IMR-90 (cell line): ENCODE measurements around the gene LINGO1. TPM values are rescaled to one million over a fixed set of nuclear protein-coding genes. Genes with fewer than 3 reads are reported as not detected.

Source experiments
- ATAC-seq: fragments of 200-7000 bp; cut with Tn5 transposase; 2 replicates; pipeline ENCODE4 v1.9.1; 2020; ENCODE audit warnings: low read depth, mild to moderate bottlenecking, moderate library complexity
- BruUV-seq: library from RNA; stranded (reverse); fragments of 400-500 nt; replicated peaks from 2 replicates; lab custom pipeline; 2021; lab: Mats Ljungman, UMichigan
- CTCF ChIA-PET: fragments of 300-600 bp; formaldehyde crosslinking; extraction: SDS; loops from one replicate; lab custom pipeline; 2021; ENCODE audit warnings: antibody characterized with exemption; lab: Yijun Ruan, JAX
- POLR2A ChIA-PET: fragments of 300-600 bp; sonication (Branson Sonifier 250); formaldehyde crosslinking; loops from one replicate; lab custom pipeline; 2022; ENCODE audit warnings: antibody characterized with exemption; ENCODE audit not compliant: unreplicated experiment; lab: Charles Lee
- DNase-seq: peaks from one replicate; pipeline ENCODE4 v3.0.0; 2013
- H2AFZ ChIP-seq: replicated peaks from 2 replicates; pipeline ENCODE3; 2013; ENCODE audit warnings: low read length, mild to moderate bottlenecking; ENCODE audit not compliant: poor library complexity
- H2AK5ac ChIP-seq: 2 replicates; pipeline ENCODE4 v1.6.1; 2013; ENCODE audit warnings: low read depth, low read length, inconsistent platforms
- H2AK9ac ChIP-seq: replicated peaks from 2 replicates; pipeline ENCODE3; 2013; ENCODE audit warnings: mild to moderate bottlenecking, low read depth, low read length, moderate library complexity; ENCODE audit not compliant: poor library complexity
- H2BK120ac ChIP-seq: 2 replicates; pipeline ENCODE4 v1.6.1; 2013; ENCODE audit warnings: low read depth, low read length, inconsistent platforms
- H2BK15ac ChIP-seq: 3 replicates; pipeline ENCODE4 v1.6.1; 2013; ENCODE audit warnings: low read depth, low read length, inconsistent platforms
- H2BK20ac ChIP-seq: 2 replicates; pipeline ENCODE4 v1.6.1; 2013; ENCODE audit warnings: low read depth, mild to moderate bottlenecking, inconsistent platforms, low read length, moderate library complexity
- H2BK5ac ChIP-seq: 2 replicates; pipeline ENCODE4 v1.6.1; 2013; ENCODE audit warnings: mild to moderate bottlenecking, low read depth, low read length, inconsistent platforms; ENCODE audit not compliant: poor library complexity, severe bottlenecking
- H3K14ac ChIP-seq: replicated peaks from 2 replicates; pipeline ENCODE4 v1.6.1; 2013; ENCODE audit warnings: low read depth, low read length, inconsistent platforms
- H3K18ac ChIP-seq: 2 replicates; pipeline ENCODE4 v1.6.1; 2013; ENCODE audit warnings: low read depth, low read length, control low read depth
- H3K23ac ChIP-seq: 2 replicates; pipeline ENCODE4 v1.6.1; 2013; ENCODE audit warnings: low read depth, low read length, inconsistent platforms
- H3K27ac ChIP-seq: 2 replicates; pipeline ENCODE4 v1.5.1; 2013; ENCODE audit warnings: mild to moderate bottlenecking, control low read depth, low read length; ENCODE audit not compliant: insufficient read depth
- H3K27me3 ChIP-seq: 2 replicates; pipeline ENCODE4 v1.6.1; 2013; ENCODE audit warnings: low read length; ENCODE audit not compliant: control insufficient read depth, insufficient read depth
- H3K36me3 ChIP-seq: 2 replicates; pipeline ENCODE4 v1.6.1; 2013; ENCODE audit warnings: low read length, mixed read lengths; ENCODE audit not compliant: control insufficient read depth, insufficient read depth
- H3K4ac ChIP-seq: 2 replicates; pipeline ENCODE4 v1.6.1; 2013; ENCODE audit warnings: low read depth, low read length, inconsistent platforms
- H3K4me1 ChIP-seq: 2 replicates; pipeline ENCODE4 v1.6.1; 2013; ENCODE audit warnings: low read length, mixed read lengths; ENCODE audit not compliant: control insufficient read depth, insufficient read depth
- H3K4me2 ChIP-seq: 2 replicates; pipeline ENCODE4 v1.6.1; 2013; ENCODE audit warnings: low read depth, mild to moderate bottlenecking, control low read depth, low read length, moderate library complexity
- H3K4me3 ChIP-seq: 2 replicates; pipeline ENCODE4 v1.5.1; 2013; ENCODE audit warnings: low read depth, mild to moderate bottlenecking, control low read depth, low read length, moderate library complexity; ENCODE audit not compliant: insufficient read depth
- H3K56ac ChIP-seq: 2 replicates; pipeline ENCODE4 v1.6.1; 2013; ENCODE audit warnings: low read length, inconsistent platforms; ENCODE audit not compliant: insufficient read depth; ENCODE audit errors: extremely low read depth
- H3K79me1 ChIP-seq, 2 experiments: 2 replicates each; pipeline ENCODE4 v1.6.1; 2013; ENCODE audit warnings: low read length in 2 of 2, inconsistent platforms in 1 of 2, low read depth in 1 of 2
- H3K9ac ChIP-seq: 2 replicates; pipeline ENCODE4 v1.6.1; 2013; ENCODE audit warnings: low read depth, low read length, control low read depth
- H3K9me1 ChIP-seq: 2 replicates; pipeline ENCODE4 v1.6.1; 2013; ENCODE audit warnings: low read length, inconsistent platforms; ENCODE audit not compliant: insufficient read depth
- H3K9me3 ChIP-seq: 2 replicates; pipeline ENCODE4 v1.6.1; 2013; ENCODE audit warnings: low read length; ENCODE audit not compliant: control insufficient read depth, insufficient read depth
- H4K20me1 ChIP-seq: 2 replicates; pipeline ENCODE4 v1.6.1; 2013; ENCODE audit warnings: low read length, inconsistent platforms; ENCODE audit not compliant: insufficient read depth
- H4K5ac ChIP-seq: 2 replicates; pipeline ENCODE4 v1.6.1; 2013; ENCODE audit warnings: mild to moderate bottlenecking, low read depth, low read length, control low read depth
- H4K8ac ChIP-seq, 2 experiments: 2 replicates each; pipeline ENCODE4 v1.6.1; 2013; ENCODE audit warnings: low read depth in 2 of 2, low read length in 2 of 2, control low read depth in 1 of 2, inconsistent platforms in 1 of 2
- H4K91ac ChIP-seq: 2 replicates; pipeline ENCODE4 v1.6.1; 2013; ENCODE audit warnings: low read depth, low read length, inconsistent platforms; ENCODE audit not compliant: insufficient read depth
- BHLHE40 ChIP-seq: fragments of 150-350 bp; IDR thresholded peaks from 2 replicates; pipeline ENCODE4 v1.6.1; 2016; ENCODE audit warnings: mild to moderate bottlenecking, low read depth, low read length
- CEBPB ChIP-seq: IDR thresholded peaks from 2 replicates; pipeline ENCODE4 v1.6.1; 2012; ENCODE audit warnings: low read depth, low read length, improper control_type of control experiment
- CHD1 ChIP-seq: IDR thresholded peaks from 2 replicates; pipeline ENCODE4 v1.6.1; 2012; ENCODE audit warnings: low read depth, low read length, improper control_type of control experiment
- CTCF ChIP-seq: conservative IDR thresholded peaks from 2 replicates; pipeline ENCODE4 v1.5.1; 2012; ENCODE audit warnings: mild to moderate bottlenecking, low read depth, low read length, improper control_type of control experiment
- ELK1 ChIP-seq: fragments of 150-350 bp; IDR thresholded peaks from 2 replicates; pipeline ENCODE4 v1.6.1; 2016; ENCODE audit warnings: low read depth, mild to moderate bottlenecking, low read length, moderate library complexity, borderline replicate concordance
- FOS ChIP-seq: fragments of 150-350 bp; IDR thresholded peaks from 2 replicates; pipeline ENCODE4 v1.6.1; 2016; ENCODE audit warnings: low read depth, low read length
- MAFK ChIP-seq: IDR thresholded peaks from 2 replicates; pipeline ENCODE4 v1.6.1; 2012; ENCODE audit warnings: low read depth, low read length, improper control_type of control experiment
- MAZ ChIP-seq: IDR thresholded peaks from 2 replicates; pipeline ENCODE4 v1.6.1; 2012; ENCODE audit warnings: low read depth, mild to moderate bottlenecking, low read length, improper control_type of control experiment, moderate library complexity, borderline replicate concordance
- MXI1 ChIP-seq: IDR thresholded peaks from 2 replicates; pipeline ENCODE4 v1.6.1; 2012; ENCODE audit warnings: low read depth, mild to moderate bottlenecking, low read length, moderate library complexity, borderline replicate concordance
- NFE2L2 ChIP-seq: fragments of 150-350 bp; IDR thresholded peaks from 2 replicates; pipeline ENCODE4 v1.6.1; 2016; ENCODE audit warnings: low read depth, mild to moderate bottlenecking, low read length
- POLR2A ChIP-seq: IDR thresholded peaks from 2 replicates; pipeline ENCODE4 v1.6.1; 2012; ENCODE audit warnings: mild to moderate bottlenecking, low read depth, low read length
- RAD21 ChIP-seq: IDR thresholded peaks from 2 replicates; pipeline ENCODE4 v1.6.1; 2012; ENCODE audit warnings: low read length, improper control_type of control experiment
- RCOR1 ChIP-seq: IDR thresholded peaks from 2 replicates; pipeline ENCODE4 v1.6.1; 2012; ENCODE audit warnings: mild to moderate bottlenecking, low read length, improper control_type of control experiment; ENCODE audit not compliant: insufficient replicate concordance
- RFX5 ChIP-seq: IDR thresholded peaks from 2 replicates; pipeline ENCODE4 v1.8.0; 2012; ENCODE audit warnings: low read depth, mild to moderate bottlenecking, low read length, moderate library complexity
- SMC3 ChIP-seq: fragments of 150-350 bp; IDR thresholded peaks from 2 replicates; pipeline ENCODE4 v1.6.1; 2016; ENCODE audit warnings: low read depth, mild to moderate bottlenecking, antibody characterized with exemption, low read length, moderate library complexity
- USF2 ChIP-seq: fragments of 150-350 bp; IDR thresholded peaks from 2 replicates; pipeline ENCODE4 v1.6.1; 2017; ENCODE audit warnings: mild to moderate bottlenecking, antibody characterized with exemption, low read length, low read depth
- WGBS, 2 experiments: methylation state at CpG; one replicate each; pipeline versions ENCODE4 v1.1.5 to v1.1.7; 2013; ENCODE audit warnings: missing lambda C conversion rate in 2 of 2; ENCODE audit not compliant: insufficient read length in 1 of 2; ENCODE audit errors: extremely low coverage in 2 of 2; 5-methylcytosine and 5-hydroxymethylcytosine counted together
- dilution Hi-C: fragments of 300-500 bp; cut with HindIII; formaldehyde crosslinking; loops from one replicate; pipeline ENCODE4 v1.14.3; 2018; ENCODE audit warnings: low sequenced_read_pairs; ENCODE audit not compliant: unreplicated experiment
- in situ Hi-C: fragments of 300-500 bp; cut with MboI; formaldehyde crosslinking; loops from 3 replicates; pipeline ENCODE4 v1.14.3; 2019; ENCODE audit warnings: low sequenced_read_pairs, inconsistent platforms, mixed read lengths
- intact Hi-C: fragments of 100-400 bp; cut with micrococcal nuclease; formaldehyde crosslinking; loops from 2 replicates; pipeline ENCODE4 v1.10.0; 2022
- polyA plus RNA-seq, 3 experiments: library from polyadenylated mRNA; depleted of rRNA; stranded (reverse); fragments of >200 nt; gene quantifications; 2 replicates each; pipeline ENCODE4 v1.2.3, GENCODE V29; 2012; ENCODE audit warnings: low replicate concordance in 1 of 3
- total RNA-seq: library from RNA; depleted of rRNA; stranded (reverse); fragments of >200 nt; gene quantifications from 2 replicates; pipeline ENCODE4 v1.2.3, GENCODE V29; 2012

LINGO1 gene
- total and polyA plus RNA-seq, 2 of the 4 experiments (the other 2 are of a cell fraction) = 0.05 TPM; not detected in 1

GRCh38 chr15:77641999-77642398, 9.3 kb upstream of the LINGO1 start:
- Histone ChIP-seq H3K14ac (no peak overlapping the region), H3K4ac (no peak overlapping the region), H2AK5ac (no peak overlapping the region), H3K23ac (no peak overlapping the region), H3K9me3 (no peaks in the 10 kb centered on the region), H2BK20ac (no peak overlapping the region), H2BK5ac (no peak overlapping the region), H2BK120ac (no peak overlapping the region), H4K5ac (no peak overlapping the region), H3K27ac (no peak overlapping the region), H3K79me1 (no peaks in the 10 kb centered on the region), H3K56ac (no peak overlapping the region), H3K18ac (no peak overlapping the region), H3K4me2 (no peak overlapping the region), H2BK15ac (no peak overlapping the region), H2AK9ac (no peak overlapping the region), H2AFZ (no peak overlapping the region), H4K8ac (no peak overlapping the region), H3K27me3 (peaks cover 64% of the 10 kb centered on the region), H3K9ac (no peak overlapping the region), H3K4me3 (no peak overlapping the region), H3K9me1 (no peaks in the 10 kb centered on the region), H4K91ac (no peak overlapping the region), H4K20me1 (no peaks in the 10 kb centered on the region), H3K36me3 (no peaks in the 10 kb centered on the region), H3K4me1 (no peaks in the 10 kb centered on the region)
- ATAC-seq = no peak
- no peak for DNase-seq
- intact Hi-C loops (no loop called here), dilution Hi-C loops (no loop called here), in situ Hi-C loops (no loop called here)
- CTCF ChIA-PET = interaction anchor here (2.1 kb wide), 1 partner anchor 8 kb away, joined by 10 read pairs; no protein-coding TSS in a partner anchor
- no CpG with 5 or more reads among the region's 6 CpGs for WGBS, 2 experiments
- no TSS peak for BruUV-seq
- TF ChIP-seq RAD21 = no peak
- no peak for TF ChIP-seq BHLHE40
- TF ChIP-seq CEBPB = no peak
- TF ChIP-seq MAZ = no peak
- no peak for TF ChIP-seq RCOR1
- TF ChIP-seq FOS = no peak
- TF ChIP-seq POLR2A = no peak
- TF ChIP-seq RFX5 = no peak
- no peak for TF ChIP-seq CTCF
- TF ChIP-seq USF2 = no peak
- TF ChIP-seq SMC3 = no peak
- no peak for TF ChIP-seq NFE2L2
- no peak for TF ChIP-seq MAFK
- TF ChIP-seq CHD1 = no peak
- TF ChIP-seq MXI1 = no peak
- TF ChIP-seq ELK1 = no peak
- POLR2A ChIA-PET = no interaction called here
